ENCODE results near the gene OLFM2.
"Not testable (repeated sequence)": the region's sequence is repeated elsewhere in the genome, so short reads cannot be mapped to it uniquely, and the experiment has no call there.

Gene OLFM2

GRCh38 chr19:9941671-9942070 lies 5.4 kb upstream of the OLFM2 start:
- DNase-seq (ENCODE audit: low spot score): no peak

- no peak for DNase-seq (ENCODE audit: low spot score)
These were observed 4.9 kb upstream of the OLFM2 start for GRCh38 chr19:9941231-9941630.

DNA sequence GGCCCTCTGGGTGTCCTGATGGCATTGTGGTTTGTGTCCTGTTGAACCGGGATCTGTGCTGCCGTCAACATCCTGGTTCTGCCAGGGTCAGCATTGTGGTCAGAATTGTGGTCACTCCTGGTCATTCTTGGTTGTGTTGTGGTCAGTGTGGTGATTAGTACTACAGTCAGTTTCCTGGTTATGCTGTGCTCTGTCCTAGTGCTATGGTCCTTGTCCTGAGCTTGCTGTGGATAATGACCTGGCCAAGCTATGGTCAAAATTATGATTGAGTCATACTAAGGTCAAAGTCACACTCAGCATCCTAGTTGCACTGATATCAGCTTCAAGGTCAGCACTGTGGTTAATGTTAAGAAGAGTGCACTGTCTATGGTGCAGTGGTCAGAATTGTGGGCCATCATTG lies 4.5 kb upstream of the OLFM2 start:
- DNase-seq (ENCODE audit: low spot score): no peak

DNA sequence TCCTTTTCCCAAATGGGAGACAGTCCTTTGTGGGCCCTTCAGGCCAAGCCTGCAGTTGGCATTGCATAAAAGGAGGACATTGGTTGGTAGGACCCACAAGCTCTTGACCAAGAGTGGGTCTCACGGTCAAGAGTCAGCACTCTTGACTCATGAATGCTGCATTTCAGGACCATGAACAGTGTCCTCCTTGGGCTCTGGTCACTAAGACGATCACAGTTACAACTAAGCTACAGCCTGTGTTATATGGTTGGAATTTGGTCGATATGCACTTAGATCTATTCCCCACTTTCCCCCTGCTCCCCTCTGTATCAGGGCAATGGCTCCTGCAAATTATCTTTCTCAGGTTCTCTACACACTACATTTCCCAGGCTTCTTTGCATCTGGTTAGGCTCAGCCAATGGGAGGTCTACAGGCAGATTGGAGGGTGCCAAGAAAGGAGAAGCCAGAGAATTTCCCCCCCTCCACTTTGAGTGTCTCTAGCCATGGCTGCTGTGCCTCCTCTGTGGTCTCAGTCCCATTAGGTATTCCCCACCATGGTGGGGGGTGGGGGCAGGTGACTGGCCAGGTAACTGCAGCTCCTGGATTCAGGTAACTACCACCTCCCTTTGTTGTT lies 3.1 kb upstream of the OLFM2 start:
- DNase-seq (ENCODE audit: low spot score): no peak

GRCh38 chr19:9937001-9937411 lies 691 bp upstream of the OLFM2 start:
- DNase-seq (ENCODE audit: low spot score): no peak

DNA sequence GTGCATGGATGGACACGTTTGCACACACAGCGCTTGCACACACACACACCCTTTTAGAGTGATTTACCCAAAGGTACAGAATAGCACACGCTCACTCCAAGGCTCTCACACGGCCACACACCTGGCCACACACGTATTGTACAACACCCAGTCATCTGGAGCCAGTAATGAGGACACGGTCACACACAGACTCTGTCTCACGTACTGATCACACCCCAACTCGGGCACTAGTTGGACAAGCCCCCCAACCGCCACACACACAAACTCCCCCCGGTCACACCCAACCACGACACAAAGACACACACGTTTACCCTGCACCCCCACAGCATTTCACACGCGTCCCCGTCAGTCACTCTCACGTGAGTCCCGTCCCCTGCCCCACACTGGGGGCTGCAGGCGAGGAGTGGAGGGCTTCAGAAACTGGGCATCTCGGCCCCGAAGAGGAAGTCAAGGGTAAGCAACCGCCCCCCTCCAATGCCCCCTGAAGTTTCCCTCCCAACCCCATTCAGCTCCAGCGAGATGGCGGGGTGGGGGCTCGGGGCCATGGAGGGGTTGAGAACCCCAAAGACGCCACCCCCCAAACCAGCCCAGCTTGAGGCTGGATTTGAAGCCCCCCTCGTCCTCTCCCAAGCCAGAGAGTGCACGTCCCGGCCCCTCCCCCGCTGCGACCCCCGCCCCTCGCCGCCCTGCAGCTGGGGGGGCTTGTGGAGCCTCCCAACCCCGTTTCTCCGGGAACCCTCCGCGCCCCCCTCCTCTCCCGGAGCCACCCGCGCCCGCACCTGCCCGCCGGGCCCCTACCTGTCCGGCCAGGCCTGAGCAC lies 599 bp downstream of the OLFM2 start:
- no peak for DNase-seq (ENCODE audit: low spot score)

- peak; percentile 76 for DNase-seq (ENCODE audit: low spot score)
These were observed 2.0 kb downstream of the OLFM2 start for GRCh38 chr19:9934132-9934950.

DNA sequence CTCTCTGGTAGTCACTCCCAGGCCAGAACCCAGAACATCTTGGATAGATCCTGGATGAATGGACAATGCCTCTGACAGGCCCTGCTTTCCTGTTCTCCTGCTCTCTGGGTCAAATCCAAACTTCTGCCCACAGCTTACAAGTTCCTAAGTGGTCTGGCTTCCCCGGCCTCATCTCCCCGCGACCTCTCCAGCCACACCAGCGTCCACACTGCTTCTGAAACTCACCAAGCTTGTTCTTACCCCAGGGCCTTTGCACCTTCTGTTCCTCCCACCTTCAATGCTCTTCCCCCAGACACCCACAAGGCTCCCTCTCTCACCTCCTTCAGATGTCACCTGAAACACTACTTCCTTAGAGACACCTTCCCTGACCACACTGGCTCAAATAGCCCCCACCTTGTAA lies 3.5 kb downstream of the OLFM2 start:
- DNase-seq (ENCODE audit: low spot score): no peak

GRCh38 chr19:9931629-9932028 lies 4.7 kb downstream of the OLFM2 start:
- no peak for DNase-seq (ENCODE audit: low spot score)

GRCh38 chr19:9923440-9923839 lies 12.9 kb downstream of the OLFM2 start:
- no peak for DNase-seq (ENCODE audit: low spot score)

DNA sequence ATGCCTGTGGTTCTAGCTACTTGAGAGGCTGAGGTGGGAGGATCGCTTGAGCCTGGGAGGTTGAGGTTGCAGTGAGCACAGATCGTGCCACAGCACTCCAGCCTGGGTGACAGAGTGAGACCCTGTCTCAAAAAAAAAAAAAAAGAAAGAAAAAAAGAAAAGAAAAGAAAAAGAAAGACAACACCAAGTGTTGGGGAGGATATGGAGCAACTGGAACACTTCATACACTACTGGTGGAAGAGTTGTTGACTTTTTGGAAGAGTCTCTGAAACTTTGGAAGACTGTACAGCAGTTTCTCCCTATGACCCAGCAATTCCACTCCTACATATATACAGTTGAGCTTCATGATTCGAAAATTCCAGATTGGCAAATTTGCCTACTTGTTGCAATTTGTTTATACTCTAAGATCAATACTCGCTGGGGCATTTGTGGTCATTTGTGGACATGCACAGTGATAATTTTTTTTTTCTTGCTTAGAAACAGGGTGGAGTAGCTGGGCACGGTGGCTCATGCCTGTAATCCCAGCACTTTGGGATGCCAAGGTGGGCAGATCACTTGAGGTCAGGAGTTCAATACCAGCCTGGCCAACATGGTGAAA lies 13.4 kb downstream of the OLFM2 start:
- DNase-seq (ENCODE audit: low spot score): not testable (repeated sequence)

- DNase-seq (ENCODE audit: low spot score): peak; percentile 79
These were observed 19.0 kb downstream of the OLFM2 start for GRCh38 chr19:9917321-9917720.

DNA sequence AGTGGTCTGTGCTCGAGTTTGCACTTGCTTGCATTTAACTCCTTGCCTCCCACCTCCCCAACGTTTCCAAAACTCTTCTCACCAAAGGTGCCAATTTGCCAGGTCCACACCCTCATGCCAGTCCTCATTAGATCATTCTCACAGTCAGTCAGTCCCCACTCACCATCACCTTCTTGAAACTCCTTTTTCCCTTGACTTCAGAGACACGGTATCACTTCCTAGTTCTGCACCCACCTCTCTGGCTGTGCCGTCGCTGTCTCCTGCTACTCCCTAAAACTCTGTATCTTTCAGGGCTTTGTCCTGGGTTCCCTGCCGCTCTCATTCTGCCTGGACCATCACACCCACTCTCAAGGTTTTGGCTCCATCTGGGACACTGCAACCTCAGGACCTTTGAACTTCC lies 19.6 kb downstream of the OLFM2 start:
- no peak for DNase-seq (ENCODE audit: low spot score)

DNA sequence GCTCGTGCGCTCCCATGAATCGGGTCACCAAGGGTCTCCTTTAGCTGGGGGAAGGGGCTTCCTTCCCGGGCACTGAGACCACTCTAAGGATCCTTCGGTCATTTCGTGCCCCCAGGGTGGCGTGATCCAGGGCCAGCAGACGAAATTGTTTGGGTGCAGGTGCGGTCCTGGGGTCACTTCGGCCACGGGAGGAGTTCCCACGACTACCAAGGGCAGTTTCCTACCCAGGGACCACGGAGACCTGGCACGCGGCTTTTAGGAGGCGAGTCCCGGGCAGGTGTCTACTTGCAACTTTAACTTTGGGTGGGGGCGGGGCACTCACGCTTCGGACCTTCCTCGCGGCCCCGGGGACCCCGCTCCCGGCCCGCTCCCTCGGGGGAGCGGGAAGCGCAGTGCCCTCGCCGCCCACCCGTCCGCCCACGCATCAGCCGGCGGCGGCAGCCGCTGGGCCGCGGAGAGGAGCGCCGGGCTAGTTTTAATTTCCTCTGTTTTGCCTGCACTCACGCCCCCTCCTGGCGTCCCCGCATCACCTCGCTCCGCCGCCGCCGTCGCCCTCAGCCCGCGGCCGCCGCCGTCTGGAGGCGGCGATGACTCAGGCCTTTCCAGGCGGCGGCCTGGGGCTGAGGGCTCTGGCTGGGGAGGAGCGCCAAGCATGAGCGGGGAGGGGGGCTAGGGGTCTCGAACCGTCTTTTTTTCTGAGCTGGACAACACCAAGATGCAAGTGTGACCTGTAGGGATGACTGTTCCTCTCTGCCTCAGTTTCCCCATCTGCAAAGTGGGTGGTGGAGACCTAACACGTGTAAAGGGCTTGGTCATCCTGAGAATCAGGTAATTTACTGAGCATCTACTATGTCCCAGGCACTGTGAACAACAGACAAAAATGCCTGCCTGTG lies 21.8 kb downstream of the OLFM2 start:
- DNase-seq (ENCODE audit: low spot score): peak; percentile 78

DNA sequence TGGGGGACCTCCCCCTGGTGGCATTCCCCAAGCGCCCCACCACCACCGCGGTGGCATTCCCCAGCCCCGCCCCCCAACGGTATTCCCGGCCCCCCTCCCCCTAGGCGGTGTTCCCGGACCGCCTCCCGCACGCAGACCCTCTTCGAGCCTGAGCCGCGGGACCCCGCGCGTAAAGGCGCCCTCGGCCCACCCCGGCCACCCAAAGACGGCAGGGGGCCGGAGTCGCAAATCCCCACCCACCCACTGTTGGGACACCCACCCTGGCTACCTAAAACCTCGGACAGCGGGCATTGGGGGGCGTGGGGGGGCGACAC lies 22.4 kb downstream of the OLFM2 start:
- peak; percentile 56 for DNase-seq (ENCODE audit: low spot score)

DNA sequence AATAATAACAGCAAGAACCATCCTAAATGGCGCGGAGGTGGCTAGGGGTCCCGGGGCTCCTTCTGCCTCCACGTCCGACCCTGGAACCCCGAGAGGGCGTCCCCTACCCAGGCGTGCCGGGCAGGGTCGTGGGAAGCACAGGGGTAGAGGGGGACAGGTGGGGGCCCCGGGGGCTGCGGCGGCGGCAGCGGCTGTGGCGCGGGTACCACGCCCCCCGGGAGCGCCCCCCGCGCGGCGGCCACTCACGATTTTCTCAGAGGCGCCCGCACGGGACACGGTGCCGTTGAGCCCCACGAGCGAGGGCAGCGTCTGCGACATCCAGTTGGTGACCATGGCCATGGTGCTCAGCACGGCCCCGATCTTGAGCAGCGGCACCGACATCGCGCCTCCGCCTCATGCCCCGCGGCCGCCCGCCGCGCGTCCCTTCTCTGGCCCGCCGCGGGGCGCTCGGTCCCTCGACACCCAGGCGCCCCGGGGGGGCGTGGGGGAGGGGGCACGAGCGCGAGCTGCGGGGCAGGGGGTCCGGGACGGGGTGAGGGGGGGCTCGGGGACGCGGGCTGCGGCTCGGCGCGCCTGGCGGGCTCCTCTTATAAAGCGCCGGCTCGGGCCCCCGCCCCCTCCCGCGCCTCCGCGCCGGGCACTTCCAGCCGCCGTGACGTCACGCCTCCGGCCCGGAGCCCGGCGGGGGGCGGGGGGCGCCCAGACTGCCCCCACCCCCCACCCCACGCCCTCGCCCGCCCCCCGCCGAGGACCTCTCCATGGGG lies 22.9 kb downstream of the OLFM2 start:
- peak; percentile 48 for DNase-seq (ENCODE audit: low spot score)

DNA sequence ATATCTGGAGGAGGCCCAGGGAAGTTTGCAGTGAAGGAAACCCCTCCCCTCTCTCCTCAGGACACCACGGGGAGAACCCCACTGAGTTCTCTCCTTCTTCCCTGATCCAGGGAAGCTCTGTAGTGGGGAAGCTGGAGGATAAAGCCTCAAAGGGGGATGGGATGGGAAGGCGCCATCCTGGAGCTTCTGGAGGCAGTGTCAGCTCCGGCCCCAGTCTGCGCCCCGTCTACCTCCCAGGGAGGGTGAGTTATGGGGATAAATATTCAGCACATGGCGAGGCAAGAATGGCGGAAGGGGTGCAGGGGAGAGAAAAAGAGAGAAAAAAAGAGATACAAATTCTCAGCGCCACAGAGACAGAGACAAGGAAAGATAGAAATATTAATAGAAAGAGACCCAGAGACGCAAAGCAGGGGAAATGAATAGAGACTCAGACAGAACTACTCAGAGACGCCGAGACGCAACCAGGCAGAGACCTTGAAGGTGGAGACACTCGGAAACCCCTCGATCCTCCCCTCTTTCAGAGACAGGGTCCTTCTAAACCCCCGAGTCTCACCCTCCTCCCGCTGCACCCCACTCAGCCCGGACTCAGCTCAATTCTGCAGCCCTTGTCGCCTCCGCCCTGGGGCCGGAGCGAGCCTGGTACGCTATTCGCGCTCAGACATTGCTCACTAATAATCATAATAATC lies 23.6 kb downstream of the OLFM2 start:
- DNase-seq (ENCODE audit: low spot score): no peak

DNA sequence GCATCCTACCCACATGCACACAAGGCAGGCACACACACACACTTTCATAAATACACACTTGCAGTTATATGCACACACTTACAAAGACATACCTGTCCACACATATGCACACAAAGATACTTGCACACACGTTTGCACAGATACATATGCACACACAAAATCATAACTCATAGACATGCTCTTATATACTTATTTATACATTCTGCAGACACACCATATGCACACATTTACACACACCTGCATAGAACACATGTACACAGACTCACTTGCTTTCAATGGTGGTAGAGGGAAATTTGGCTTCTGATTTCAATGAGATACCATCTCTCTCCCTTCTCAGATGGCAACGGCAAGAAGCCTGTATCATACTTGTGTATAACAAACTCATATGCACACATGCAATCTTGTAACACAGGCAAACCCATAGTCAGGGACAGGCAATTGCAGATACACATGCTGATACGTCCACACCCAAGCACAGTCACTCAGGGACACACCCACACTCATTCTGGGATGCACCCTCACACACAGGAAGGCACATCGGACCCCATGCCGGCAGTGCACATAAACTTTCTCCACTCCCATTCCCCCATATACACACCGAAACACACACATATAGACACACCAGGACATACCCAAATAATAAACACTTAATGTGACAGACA lies 24.7 kb downstream of the OLFM2 start:
- DNase-seq (ENCODE audit: low spot score): no peak

DNA sequence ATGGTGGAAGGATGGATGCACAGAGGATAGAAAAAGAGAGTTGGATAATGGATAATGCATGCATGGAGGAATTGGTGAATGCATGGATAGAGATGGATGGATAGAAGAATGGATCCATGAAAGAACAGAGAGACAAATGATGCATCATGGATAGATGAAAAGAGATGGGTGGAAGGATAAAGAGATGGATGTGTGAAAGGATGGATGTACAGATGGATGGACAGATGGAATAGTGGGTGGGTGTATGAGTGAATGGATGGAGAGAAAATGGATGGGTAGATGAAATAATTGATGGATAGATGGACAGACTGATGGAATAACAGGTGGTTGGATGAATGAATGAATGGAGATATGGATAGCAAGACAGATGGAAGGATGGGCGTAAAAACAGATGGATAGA lies 25.7 kb downstream of the OLFM2 start:
- DNase-seq (ENCODE audit: low spot score): no peak

- no peak for DNase-seq (ENCODE audit: low spot score)
These were observed 27.1 kb downstream of the OLFM2 start for GRCh38 chr19:9909251-9909650.

Data from HuH-7 (cell line).